Right lobe of liver (tissue), 4 donors: ENCODE measurements around the gene DICER1.

Experiments
- CTCF ChIP-seq, 4 donors: fragments of 200-600 bp in 3 of 4; fragments of 450-650 bp in 1 of 4; IDR thresholded peaks; one replicate each; pipeline versions ENCODE4 v1.5.1 to v1.8.0; 2016 to 2022; ENCODE audit warnings: antibody characterized with exemption in 4 of 4, mild to moderate bottlenecking in 2 of 4
- POLR2A ChIP-seq: fragments of 450-650 bp; IDR thresholded peaks from one replicate; pipeline ENCODE4 v1.6.1; 2017; ENCODE audit warnings: antibody characterized with exemption, mild to moderate bottlenecking
- donor health status: DM: no; HTN: no; CAD: no.
- donor health status: DM: no; HTN: no; CAD: no.
- donor health status: DM: no; HTN: yes; CAD: no.

GRCh38 chr14:95137804-95138167 lies 19.5 kb downstream of the DICER1 start:
- no peak for TF ChIP-seq POLR2A
- TF ChIP-seq CTCF (IDR thresholded peaks at IDR 0.05), result no peak
